K562 (cell line): Measurements from ENCODE around the gene SBF1. TPM values are rescaled to one million over a fixed set of nuclear protein-coding genes. Genes with fewer than 3 reads are reported as not detected.

ENCODE experiments used
- BHLHE40 ChIP-seq: IDR thresholded peaks from 2 replicates; pipeline ENCODE4 v1.6.1; 2011; ENCODE audit warnings: low read length, improper control_type of control experiment
- KHSRP ChIP-seq: fragments of 450-650 bp; IDR thresholded peaks from 2 replicates; pipeline ENCODE4 v1.6.1; 2017
- RERE ChIP-seq: sonication (generic); formaldehyde crosslinking; IDR thresholded peaks from 2 replicates; pipeline ENCODE4 v1.8.0; 2023; ENCODE audit warnings: missing genetic modification reagents, mild to moderate bottlenecking, borderline replicate concordance
- ZBTB40 ChIP-seq, 2 experiments: fragments of 450-650 bp in 1 of 2; sonication (generic) in 1 of 2; formaldehyde crosslinking in 1 of 2; IDR thresholded peaks; 2 replicates each; pipeline versions ENCODE4 v1.7.1 to v1.9.0; 2016 to 2022; ENCODE audit warnings: inconsistent platforms in 1 of 2, mild to moderate bottlenecking in 1 of 2, missing genetic modification reagents in 1 of 2
- ZNF609 ChIP-seq: sonication (generic); formaldehyde crosslinking; IDR thresholded peaks from 2 replicates; pipeline ENCODE4 v1.8.1; 2023; ENCODE audit warnings: missing genetic modification reagents, mild to moderate bottlenecking, borderline replicate concordance
- polyA plus RNA-seq, 8 experiments: library from polyadenylated mRNA; depleted of rRNA in 4 of 8; stranded (reverse) in 5 of 8; unstranded in 3 of 8; fragments of >200 nt; fragmentation: Nextera tagmentation in 2 of 8; fragmentation: Illumina TruSeq in 1 of 8; extraction: Ambion mirVana in 2 of 8; extraction: Trizol in 1 of 8; gene quantifications; 2 replicates each; pipeline versions ENCODE4 v1.2.1 to v1.2.3, GENCODE V29; 2011 to 2014; ENCODE audit warnings: inconsistent platforms in 1 of 8, missing spikeins in 1 of 8
- total RNA-seq, 7 experiments: library from RNA; depleted of rRNA in 6 of 7; stranded (reverse); fragments of >200 nt in 6 of 7; fragmentation: Illumina TruSeq in 2 of 7; extraction: Trizol in 2 of 7; gene quantifications; 2 replicates each; pipeline versions ENCODE4 v1.2.1 to v1.2.3, GENCODE V29; 2011 to 2021; ENCODE audit warnings: low replicate concordance in 1 of 7

SBF1 gene
- total and polyA plus RNA-seq, 9 of the 15 experiments (the other 6 are each of a cell fraction or from before 2014, with no cell fraction given) = 0.44 to 50.4 (median 11.4) TPM

GRCh38 chr22:50507991-50508884, 33.4 kb upstream of the SBF1 start, which contains the start of gene NCAPH2 (continued):
- TF ChIP-seq ZBTB40 (IDR thresholded peaks at IDR 0.05) (peak; percentile 68), ZBTB40 (CRISPR knock-in tag; IDR thresholded peaks at IDR 0.05) (no peak), RERE (CRISPR knock-in tag) (no peak), ZNF609 (CRISPR knock-in tag) (no peak), KHSRP (peak; percentile 58; the same call in 1 of the 2 replicates), BHLHE40 (no peak)
